Left kidney (tissue), 2 donors: ENCODE measurements around the gene ACAP3. TPM values are rescaled to one million over a fixed set of nuclear protein-coding genes. Genes with fewer than 3 reads are reported as not detected.

ENCODE experiments used
- DNase-seq: peaks from one replicate; pipeline ENCODE4 v3.0.0-alpha.2; 2013
- polyA plus RNA-seq: library from polyadenylated mRNA; unstranded; fragments of 120-200 nt; gene quantifications from one replicate; pipeline ENCODE4 v1.2.1, GENCODE V29; 2013; ENCODE audit not compliant: insufficient read length

The ACAP3 gene
- polyA plus RNA-seq, 1 donor, result 25.2 TPM

DNA sequence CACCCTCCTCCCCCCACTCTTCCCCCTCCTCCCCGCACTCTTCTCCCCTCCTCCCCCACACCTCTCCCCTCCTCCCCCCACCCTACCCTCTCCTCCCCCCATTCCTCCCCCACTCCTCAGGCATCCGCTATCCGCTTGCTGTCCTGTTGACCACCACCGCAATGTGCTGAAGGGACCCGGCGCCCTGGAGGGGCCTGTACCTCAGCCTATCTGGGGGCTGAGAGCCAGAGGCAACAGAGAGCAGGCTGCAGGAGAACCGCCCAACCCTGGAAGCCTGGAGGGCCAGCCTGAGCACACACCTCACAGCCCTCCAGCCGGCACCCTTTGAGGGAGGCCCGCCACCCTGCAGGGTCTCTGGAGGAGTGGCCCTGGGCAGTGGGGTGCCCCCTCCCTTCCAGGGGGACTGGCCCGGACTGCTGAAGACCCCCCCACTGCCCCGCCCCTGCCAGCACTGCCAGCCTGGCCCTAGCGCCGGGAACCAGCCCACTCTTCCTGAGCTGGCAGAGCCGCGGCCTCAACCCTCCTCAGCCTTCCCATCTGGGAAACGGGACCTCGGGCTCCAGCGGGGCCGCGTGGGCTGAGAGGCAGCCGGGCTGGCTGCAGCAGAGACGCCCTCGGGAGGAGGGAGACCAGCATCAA lies 62.4 kb downstream of the ACAP3 start:
- DNase-seq, result no peak

DNA sequence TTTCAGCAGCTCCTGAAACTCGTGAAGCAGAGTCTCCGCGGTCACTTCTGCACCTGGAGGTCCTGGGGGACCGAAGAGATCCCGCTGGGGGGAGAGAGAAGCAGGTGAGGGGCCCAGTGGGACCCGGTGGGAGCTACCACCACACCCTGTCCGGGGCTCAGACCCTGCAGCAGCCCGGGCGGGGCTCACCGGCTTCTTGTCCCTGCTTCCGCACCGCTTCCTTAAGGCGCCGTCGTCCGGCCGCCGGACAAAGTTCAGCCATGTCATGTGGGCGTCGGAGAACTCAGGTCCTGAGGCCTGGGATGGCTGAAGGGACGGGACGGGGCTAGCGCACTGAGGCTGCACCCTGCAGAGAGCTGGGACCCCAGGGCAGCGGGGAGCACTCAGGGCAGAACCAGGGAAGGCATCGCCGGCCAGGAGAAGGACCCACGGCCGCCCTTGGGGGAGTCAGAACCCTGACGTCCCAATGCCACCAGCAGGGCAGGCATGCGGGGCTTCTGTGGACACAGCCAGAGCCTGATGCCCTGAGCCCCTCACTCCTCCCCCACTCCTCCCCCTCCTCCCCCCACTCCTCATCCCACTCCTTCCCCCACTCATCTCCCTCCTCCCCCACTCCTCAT lies 63.4 kb downstream of the ACAP3 start:
- no peak for DNase-seq

DNA sequence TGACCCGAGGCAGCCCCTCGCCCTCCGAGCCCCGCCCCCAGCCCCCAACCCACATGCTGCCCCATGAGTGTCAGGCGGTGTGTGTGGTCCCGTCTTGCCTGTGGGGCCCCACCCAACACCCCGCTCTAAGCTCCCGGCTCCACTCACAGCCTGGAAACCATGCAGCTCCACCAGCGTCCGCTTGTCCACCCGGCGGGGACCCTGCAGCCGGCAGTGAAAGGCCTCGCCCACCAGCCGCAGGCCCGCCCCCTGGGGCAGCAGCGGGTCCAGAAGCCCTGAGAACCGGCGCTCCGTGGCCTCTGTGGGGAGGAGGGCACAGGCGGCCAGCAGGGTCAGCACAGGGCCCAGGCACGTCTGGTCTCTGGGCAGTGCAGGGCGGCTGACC lies 63.9 kb downstream of the ACAP3 start:
- no peak for DNase-seq

DNA sequence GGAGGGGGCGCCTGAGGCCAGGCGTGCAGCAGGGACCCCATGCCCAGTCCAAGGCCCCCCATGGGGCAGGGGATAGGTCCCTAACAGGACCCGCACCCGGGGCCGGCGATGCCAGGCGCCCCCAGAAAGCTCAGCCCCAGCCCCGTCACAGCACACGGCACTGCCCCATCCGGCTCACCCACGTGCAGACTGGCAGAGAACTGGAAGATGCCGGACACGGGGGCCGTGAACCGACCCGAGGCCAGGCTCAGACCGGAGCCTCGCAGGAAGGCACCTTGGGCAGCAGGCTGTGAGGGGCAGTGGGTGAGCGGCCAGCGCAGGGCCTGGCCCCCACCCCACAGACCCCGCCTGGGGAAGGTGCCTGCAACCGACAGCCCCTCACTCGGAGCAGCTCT lies 64.5 kb downstream of the ACAP3 start:
- no peak for DNase-seq

DNA sequence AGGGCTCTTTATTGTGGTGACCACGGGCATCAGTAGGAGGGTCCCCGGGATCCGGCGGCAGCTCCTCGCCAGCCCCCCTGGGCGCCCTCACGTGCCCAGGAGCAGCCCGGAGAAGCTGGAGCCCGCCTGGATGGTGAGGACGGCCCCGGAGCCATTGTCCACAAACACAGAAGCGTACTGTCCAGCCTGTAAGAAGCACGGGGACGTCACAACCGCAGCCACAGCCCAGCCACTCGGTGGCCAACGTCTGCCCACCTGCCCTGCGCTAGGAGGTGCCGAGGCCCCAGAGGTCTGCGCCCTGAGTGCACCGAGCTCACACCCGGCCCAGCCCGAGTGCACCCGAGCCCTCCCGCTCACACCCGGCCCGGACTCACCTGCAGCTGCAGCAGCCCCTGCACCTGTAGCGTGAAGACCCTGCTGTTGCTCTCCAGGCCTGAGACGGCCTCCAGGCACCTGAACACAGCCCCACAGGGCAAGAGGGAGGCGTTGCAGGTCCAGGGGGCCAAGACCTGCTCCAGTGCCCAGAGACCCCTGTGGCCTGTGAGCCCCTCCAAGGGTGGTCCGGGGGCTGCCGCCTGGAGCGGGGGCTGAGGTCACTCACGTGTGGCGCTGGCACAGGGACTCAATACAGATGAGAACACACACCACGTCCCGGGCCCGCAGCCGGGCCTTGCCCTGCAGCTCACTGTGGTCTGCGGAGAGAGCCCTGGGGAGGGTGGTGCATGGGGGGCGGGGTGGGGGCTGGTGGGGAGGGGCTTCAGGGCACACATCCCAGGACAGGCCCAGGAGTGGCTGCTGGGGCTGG lies 65.1 kb downstream of the ACAP3 start:
- no peak for DNase-seq

Other genes starting within 250 kb of the ACAP3 start
- gene RNF223, start 233.6 kb downstream of the ACAP3 start, polyA plus RNA-seq, result 0.32 TPM
- gene C1orf159, start 191.8 kb downstream of the ACAP3 start, polyA plus RNA-seq, result 9.4 TPM
- gene TTLL10, start 134.1 kb downstream of the ACAP3 start, polyA plus RNA-seq, result 0.98 TPM
- 0.38 TPM for gene TNFRSF18, start 101.3 kb downstream of the ACAP3 start, polyA plus RNA-seq
- 1.0 TPM for gene TNFRSF4, start 93.8 kb downstream of the ACAP3 start, polyA plus RNA-seq
- gene SDF4, start 75.9 kb downstream of the ACAP3 start, polyA plus RNA-seq, result 109 TPM
- 19.0 TPM for gene B3GALT6, start 75.7 kb downstream of the ACAP3 start, polyA plus RNA-seq
- 8.2 TPM for gene C1QTNF12, start 61.2 kb downstream of the ACAP3 start, polyA plus RNA-seq
- 55.7 TPM for gene UBE2J2, start 34.1 kb downstream of the ACAP3 start, polyA plus RNA-seq
- gene SCNN1D, start 27.5 kb downstream of the ACAP3 start, polyA plus RNA-seq, result 4.9 TPM
- gene PUSL1, start 667 bp upstream of the ACAP3 start, polyA plus RNA-seq, result 6.9 TPM
- gene INTS11, start 16.7 kb upstream of the ACAP3 start, polyA plus RNA-seq, result 119 TPM
- gene CPTP, start 16.9 kb upstream of the ACAP3 start, polyA plus RNA-seq, result 10.8 TPM
- 0.37 TPM for gene TAS1R3, start 23.4 kb upstream of the ACAP3 start, polyA plus RNA-seq
- 22.0 TPM for gene DVL1, start 41.5 kb upstream of the ACAP3 start, polyA plus RNA-seq
- 147 TPM for gene MXRA8, start 50.6 kb upstream of the ACAP3 start, polyA plus RNA-seq
- gene AURKAIP1, start 67.3 kb upstream of the ACAP3 start, polyA plus RNA-seq, result 50.6 TPM
- gene CCNL2, start 91.4 kb upstream of the ACAP3 start, polyA plus RNA-seq, result 353 TPM
- 111 TPM for gene MRPL20, start 99.4 kb upstream of the ACAP3 start, polyA plus RNA-seq
- gene ANKRD65, start 113.3 kb upstream of the ACAP3 start, polyA plus RNA-seq, result 8.5 TPM
- gene VWA1, start 127.8 kb upstream of the ACAP3 start, polyA plus RNA-seq, result 36.0 TPM
- 1.7 TPM for gene ATAD3C, start 141.8 kb upstream of the ACAP3 start, polyA plus RNA-seq
- 19.5 TPM for gene ATAD3B, start 163.8 kb upstream of the ACAP3 start, polyA plus RNA-seq
- gene ATAD3A, start 204.2 kb upstream of the ACAP3 start, polyA plus RNA-seq, result 21.5 TPM
- 3.7 TPM for gene TMEM240, start 232.7 kb upstream of the ACAP3 start, polyA plus RNA-seq